HepG2 (cell line): ENCODE results near the gene GJA9. TPM values are rescaled to one million over a fixed set of nuclear protein-coding genes. Genes with fewer than 3 reads are reported as not detected.

Experiments used
- AKAP8 ChIP-seq: sonication (generic); formaldehyde crosslinking; IDR thresholded peaks from 2 replicates; pipeline ENCODE4 v1.5.1; 2020; ENCODE audit warnings: mild to moderate bottlenecking, missing genetic modification reagents
- ATRX ChIP-seq: sonication (generic); formaldehyde crosslinking; IDR thresholded peaks from 2 replicates; pipeline ENCODE4 v1.4.0; 2020; ENCODE audit warnings: missing genetic modification reagents, borderline replicate concordance
- DR1 ChIP-seq: sonication (generic); formaldehyde crosslinking; IDR thresholded peaks from 2 replicates; pipeline ENCODE4 v1.8.0; 2021; ENCODE audit warnings: mild to moderate bottlenecking, missing genetic modification reagents, inconsistent platforms
- GPN1 ChIP-seq: sonication (generic); formaldehyde crosslinking; IDR thresholded peaks from 2 replicates; pipeline ENCODE4 v1.5.1; 2020; ENCODE audit warnings: missing genetic modification reagents, borderline replicate concordance
- GZF1 ChIP-seq: sonication (generic); formaldehyde crosslinking; IDR thresholded peaks from 2 replicates; pipeline ENCODE4 v1.5.1; 2020; ENCODE audit warnings: mild to moderate bottlenecking, missing genetic modification reagents
- HNF4A ChIP-seq: sonication (generic); formaldehyde crosslinking; IDR thresholded peaks from 2 replicates; pipeline ENCODE4 v1.4.0; 2020; ENCODE audit warnings: missing genetic modification reagents
- IRX3 ChIP-seq: sonication (generic); formaldehyde crosslinking; IDR thresholded peaks from 2 replicates; pipeline ENCODE4 v1.8.1; 2023; ENCODE audit warnings: mild to moderate bottlenecking, low read depth, missing genetic modification reagents, borderline replicate concordance
- JDP2 ChIP-seq: sonication (generic); formaldehyde crosslinking; IDR thresholded peaks from 2 replicates; pipeline ENCODE4 v1.8.1; 2022; ENCODE audit warnings: missing genetic modification reagents, borderline replicate concordance
- NFATC3 ChIP-seq: sonication (generic); formaldehyde crosslinking; IDR thresholded peaks from 2 replicates; pipeline ENCODE4 v1.5.1; 2020; ENCODE audit warnings: mild to moderate bottlenecking, missing genetic modification reagents
- NKX3-1 ChIP-seq: sonication (generic); formaldehyde crosslinking; IDR thresholded peaks from 2 replicates; pipeline ENCODE4 v1.5.0; 2020; ENCODE audit warnings: missing genetic modification reagents
- PAF1 ChIP-seq: IDR thresholded peaks from 2 replicates; pipeline ENCODE4 v1.6.1; 2016; ENCODE audit warnings: missing genetic modification reagents, missing compliant biosample characterization
- PAWR ChIP-seq: sonication (generic); formaldehyde crosslinking; IDR thresholded peaks from 2 replicates; pipeline ENCODE4 v1.4.0; 2020; ENCODE audit warnings: missing genetic modification reagents, mild to moderate bottlenecking, borderline replicate concordance
- PHB2 ChIP-seq: fragments of 450-650 bp; IDR thresholded peaks from 2 replicates; pipeline ENCODE4 v1.6.1; 2018; ENCODE audit not compliant: partially characterized antibody
- RCOR2 ChIP-seq: IDR thresholded peaks from 2 replicates; pipeline ENCODE4 v1.6.1; 2016; ENCODE audit warnings: missing biosample characterization, missing genetic modification reagents
- SP2 ChIP-seq: sonication (generic); formaldehyde crosslinking; IDR thresholded peaks from 2 replicates; pipeline ENCODE4 v1.5.1; 2020; ENCODE audit warnings: mild to moderate bottlenecking, missing genetic modification reagents
- TARDBP ChIP-seq: sonication (generic); formaldehyde crosslinking; IDR thresholded peaks from 2 replicates; pipeline ENCODE4 v1.8.0; 2022; ENCODE audit warnings: mild to moderate bottlenecking, missing genetic modification reagents
- UBTF ChIP-seq: sonication (generic); formaldehyde crosslinking; IDR thresholded peaks from 2 replicates; pipeline ENCODE4 v1.4.0; 2020; ENCODE audit warnings: mild to moderate bottlenecking, missing genetic modification reagents
- ZNF329 ChIP-seq: sonication (generic); formaldehyde crosslinking; IDR thresholded peaks from 2 replicates; pipeline ENCODE4 v1.9.0; 2021; ENCODE audit warnings: low read depth, mild to moderate bottlenecking, missing genetic modification reagents
- ZNF350 ChIP-seq: sonication (generic); formaldehyde crosslinking; IDR thresholded peaks from 2 replicates; pipeline ENCODE4 v1.4.0; 2020; ENCODE audit warnings: mild to moderate bottlenecking, low read depth, missing genetic modification reagents, borderline replicate concordance
- ZNF670 ChIP-seq: sonication (generic); formaldehyde crosslinking; IDR thresholded peaks from 2 replicates; pipeline ENCODE4 v1.8.0; 2022; ENCODE audit warnings: mild to moderate bottlenecking, missing genetic modification reagents, borderline replicate concordance
- ZNF710 ChIP-seq: sonication (generic); formaldehyde crosslinking; IDR thresholded peaks from 2 replicates; pipeline ENCODE4 v1.5.0; 2020; ENCODE audit warnings: mild to moderate bottlenecking, missing genetic modification reagents, borderline replicate concordance
- ZNF720 ChIP-seq: sonication (generic); formaldehyde crosslinking; IDR thresholded peaks from 2 replicates; pipeline ENCODE4 v1.4.0; 2020; ENCODE audit warnings: missing genetic modification reagents
- ZNF724P ChIP-seq: sonication (generic); formaldehyde crosslinking; IDR thresholded peaks from 2 replicates; pipeline ENCODE4 v1.8.0; 2022; ENCODE audit warnings: missing genetic modification reagents, borderline replicate concordance
- ZSCAN22 ChIP-seq: sonication (generic); formaldehyde crosslinking; IDR thresholded peaks from 2 replicates; pipeline ENCODE4 v1.4.0; 2020; ENCODE audit warnings: mild to moderate bottlenecking, missing genetic modification reagents
- ZSCAN30 ChIP-seq: sonication (generic); formaldehyde crosslinking; IDR thresholded peaks from 2 replicates; pipeline ENCODE4 v1.5.0; 2020; ENCODE audit warnings: mild to moderate bottlenecking, missing genetic modification reagents
- polyA plus RNA-seq, 8 experiments: library from polyadenylated mRNA; depleted of rRNA in 3 of 8; stranded (reverse) in 7 of 8; unstranded in 1 of 8; fragments of >200 nt; fragmentation: Illumina TruSeq in 4 of 8; extraction: Trizol in 4 of 8; gene quantifications; 2 replicates each; pipeline versions ENCODE4 v1.2.1 to v1.2.3, GENCODE V29; 2011 to 2016; ENCODE audit warnings: low read depth in 4 of 8, missing spikeins in 1 of 8, mixed read lengths in 1 of 8; ENCODE audit not compliant: insufficient read depth in 1 of 8
- total RNA-seq, 5 experiments: library from RNA; depleted of rRNA; stranded (reverse); fragments of >200 nt; fragmentation: Illumina TruSeq; extraction: Trizol; gene quantifications; 2 replicates each; pipeline ENCODE4 v1.2.3, GENCODE V29; 2016; ENCODE audit warnings: low read depth in 1 of 5

Gene GJA9
- total and polyA plus RNA-seq, 2 of the 13 experiments (the other 11 are each of a cell fraction or from before 2014, with no cell fraction given): 0.08 to 0.13 TPM

GRCh38 chr1:38859561-38860453 lies 21.6 kb downstream of the GJA9 start, which contains the start of gene RRAGC (continued):
- TF ChIP-seq PAWR (CRISPR knock-in tag) (no peak), PAF1 (CRISPR knock-in tag) (no peak), IRX3 (CRISPR knock-in tag) (0 out of 2 replicates have a peak, but pooled peaks have one; percentile 31), GZF1 (CRISPR knock-in tag) (no peak), AKAP8 (CRISPR knock-in tag) (no peak), TARDBP (CRISPR knock-in tag) (peak; percentile 72), RCOR2 (CRISPR knock-in tag) (no peak), ZNF710 (CRISPR knock-in tag) (0 out of 2 replicates have a peak, but pooled peaks have one; percentile 65), GPN1 (no peak), DR1 (no peak), ZNF329 (CRISPR knock-in tag) (0 out of 2 replicates have a peak, but pooled peaks have one; percentile 59), ZNF350 (CRISPR knock-in tag) (no peak; the same call in 1 of the 2 replicates), ZNF724P (CRISPR knock-in tag) (peak; percentile 4; the same call in 1 of the 2 replicates), JDP2 (CRISPR knock-in tag) (no peak), HNF4A (CRISPR knock-in tag) (no peak), UBTF (CRISPR knock-in tag) (no peak; the same call in 1 of the 2 replicates), ZNF670 (CRISPR knock-in tag) (no peak), NFATC3 (CRISPR knock-in tag) (0 out of 2 replicates have a peak, but pooled peaks have one; percentile 69), ZSCAN30 (CRISPR knock-in tag) (no peak), NKX3-1 (CRISPR knock-in tag) (no peak), PHB2 (no peak), ZSCAN22 (no peak), ZNF720 (CRISPR knock-in tag) (no peak), SP2 (CRISPR knock-in tag) (peak; percentile 94), ATRX (CRISPR knock-in tag) (no peak)
